Peyer's patch (tissue), 4 donors: ENCODE data around the gene NEDD4L.

Experiments used
- CTCF ChIP-seq, 6 experiments: fragments of 450-650 bp in 4 of 6; fragments of 200-600 bp in 2 of 6; sonication (generic) in 1 of 6; IDR thresholded peaks; one replicate each; pipeline ENCODE4 v1.5.1; 2017 to 2019; ENCODE audit warnings: antibody characterized with exemption in 6 of 6, mild to moderate bottlenecking in 3 of 6, moderate library complexity in 1 of 6
- POLR2A ChIP-seq, 2 donors: fragments of 450-650 bp; IDR thresholded peaks; one replicate each; pipeline ENCODE4 v1.5.1; 2017; ENCODE audit warnings: antibody characterized with exemption in 2 of 2, mild to moderate bottlenecking in 2 of 2, moderate library complexity in 2 of 2

GRCh38 chr18:58054041-58054781, 10.2 kb downstream of the NEDD4L start:
- TF ChIP-seq CTCF (IDR thresholded peaks at IDR 0.05) (no peak), POLR2A (IDR thresholded peaks at IDR 0.05) (no peak)
